MG63 (cell line): Measurements from ENCODE around the gene RASIP1. TPM values are rescaled to one million over a fixed set of nuclear protein-coding genes. Genes with fewer than 3 reads are reported as not detected.

Source experiments
- DNase-seq: peaks from one replicate; pipeline ENCODE4 v3.0.0-alpha.2; 2020
- H3K27me3 ChIP-seq: fragments of 250-450 bp; sonication (Bioruptor Pico); 2 replicates; pipeline ENCODE4 v1.5.1; 2020; ENCODE audit warnings: mild to moderate bottlenecking, moderate library complexity
- H3K36me3 ChIP-seq: fragments of 250-450 bp; sonication (Bioruptor Pico); 2 replicates; pipeline ENCODE4 v1.5.1; 2020; ENCODE audit warnings: mild to moderate bottlenecking, moderate library complexity
- H3K4me3 ChIP-seq: fragments of 250-450 bp; sonication (Bioruptor Pico); 2 replicates; pipeline ENCODE4 v1.5.1; 2020; ENCODE audit warnings: mild to moderate bottlenecking, moderate library complexity
- H3K9me3 ChIP-seq: fragments of 250-450 bp; sonication (Bioruptor Pico); 2 replicates; pipeline ENCODE4 v1.5.1; 2020; ENCODE audit warnings: mild to moderate bottlenecking, moderate library complexity
- total RNA-seq: library from RNA; depleted of rRNA; stranded (reverse); fragments of >200 nt; shearing (Covaris generic); gene quantifications from 2 replicates; pipeline ENCODE4 v1.2.3, GENCODE V29; 2014; ENCODE audit warnings: low replicate concordance; rRNA removed

The RASIP1 gene
- total RNA-seq, 1 experiment from 2014 or later: 0.72 TPM

- no peaks in the 10 kb centered on the region for H3K27me3 ChIP-seq
- H3K4me3 ChIP-seq: no peak overlapping the region
- H3K9me3 ChIP-seq: no peaks in the 10 kb centered on the region
- no peaks in the 10 kb centered on the region for H3K36me3 ChIP-seq
- no peak for DNase-seq
Measured at GRCh38 chr19:48674216-48674809, 66.1 kb downstream of the RASIP1 start.

DNA sequence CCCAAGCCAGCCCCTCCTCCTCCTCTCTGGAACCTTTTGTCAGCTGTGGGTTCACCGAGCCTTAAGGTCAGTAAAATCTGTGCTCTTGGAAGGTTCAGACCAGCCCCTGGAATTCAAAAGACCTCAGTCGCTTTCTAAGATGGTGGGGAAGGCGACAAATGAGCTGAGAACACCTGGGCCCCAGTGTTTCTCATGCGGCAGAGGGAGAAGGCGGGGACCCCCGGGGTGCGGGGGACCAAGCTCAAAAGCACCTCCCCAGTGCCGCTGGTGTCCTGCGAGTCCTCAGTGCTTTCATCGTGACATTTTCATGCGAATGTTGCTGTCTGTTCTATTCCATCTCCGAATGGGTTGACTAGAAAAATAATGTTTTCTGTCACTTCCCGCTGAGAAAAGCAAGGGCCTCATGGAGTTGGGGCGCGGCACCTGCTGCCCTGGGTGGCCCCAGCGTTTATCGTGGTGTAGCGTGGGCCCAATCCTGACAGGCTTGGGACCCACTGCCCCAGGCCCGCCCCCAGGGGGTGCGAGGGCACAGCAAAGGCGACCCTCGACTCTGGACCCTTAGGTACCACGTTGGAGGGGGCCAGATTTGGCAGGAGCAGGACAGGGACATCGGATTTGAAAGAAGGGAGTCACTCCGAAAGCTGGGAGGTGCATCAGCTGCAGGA is 66.8 kb downstream of the RASIP1 start:
- Histone ChIP-seq H3K27me3 (no peaks in the 10 kb centered on the region), H3K9me3 (no peaks in the 10 kb centered on the region), H3K36me3 (no peaks in the 10 kb centered on the region), H3K4me3 (no peak overlapping the region)
- no peak for DNase-seq

DNA sequence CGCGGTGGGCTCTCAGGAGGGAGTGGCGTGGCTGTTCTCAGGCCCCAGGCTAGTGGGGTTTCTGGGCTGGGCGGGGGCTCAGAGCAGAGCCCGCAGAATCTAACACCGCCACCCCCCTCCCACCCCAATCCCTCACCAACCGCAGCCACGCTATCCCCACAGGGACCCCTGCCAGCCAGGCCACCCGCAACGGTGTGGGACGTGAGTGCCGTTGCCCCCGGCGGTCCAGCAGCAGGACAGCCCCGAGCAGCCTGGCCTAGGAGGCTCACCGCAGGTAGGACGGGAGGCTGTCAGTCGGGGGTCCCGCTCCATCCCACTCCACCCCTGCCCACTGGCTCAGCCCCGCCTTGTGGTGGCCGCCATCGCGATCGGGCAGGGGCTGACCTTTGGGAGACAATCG is 67.4 kb downstream of the RASIP1 start, which contains the start of gene NTN5:
Gene NTN5, minus strand, starts transcription at position 24 of the 400 bp plus-strand sequence. CDS start 2,031 bp downstream, outside the sequence.
- no peak within 1 kb of the TSS for H3K4me3 ChIP-seq

GRCh38 chr19:48671446-48671995 is 68.9 kb downstream of the RASIP1 start:
- H3K9me3 ChIP-seq: no peaks in the 10 kb centered on the region
- DNase-seq: no peak
- no peak overlapping the region for H3K4me3 ChIP-seq
- H3K36me3 ChIP-seq: no peaks in the 10 kb centered on the region
- no peaks in the 10 kb centered on the region for H3K27me3 ChIP-seq

More for the DNA sequence above, 67.4 kb downstream of the RASIP1 start, which contains the start of gene NTN5:
- Histone ChIP-seq H3K27me3 (no peaks in the 10 kb centered on the region), H3K36me3 (no peaks in the 10 kb centered on the region), H3K9me3 (no peaks in the 10 kb centered on the region)
- DNase-seq: no peak

- Histone ChIP-seq H3K4me3 (no peak overlapping the region), H3K9me3 (no peaks in the 10 kb centered on the region), H3K36me3 (no peaks in the 10 kb centered on the region), H3K27me3 (no peaks in the 10 kb centered on the region)
- no peak for DNase-seq
Measured at GRCh38 chr19:48670699-48671445, 69.5 kb downstream of the RASIP1 start.

Other genes with a start within 250 kb of the RASIP1 start
- not detected in 2 replicates for gene LMTK3, start 228.8 kb downstream of the RASIP1 start, total RNA-seq
- gene SULT2B1, start 188.4 kb downstream of the RASIP1 start, total RNA-seq: 0.49 TPM in 1 of 2 replicates, not detected in the other
- not detected in 2 replicates for gene SPACA4, start 133.9 kb downstream of the RASIP1 start, total RNA-seq
- not detected in 2 replicates for gene FAM83E, start 125.5 kb downstream of the RASIP1 start, total RNA-seq
- gene RPL18, start 121.4 kb downstream of the RASIP1 start, total RNA-seq: 3,057 and 3,727 TPM in 2 replicates
- gene SPHK2, start 121.1 kb downstream of the RASIP1 start, total RNA-seq: 6.7 and 8.6 TPM in 2 replicates
- 9.3 and 14.5 TPM in 2 replicates for gene DBP, start 103.2 kb downstream of the RASIP1 start, total RNA-seq
- 1.3 TPM in 1 of 2 replicates, not detected in the other for gene CA11, start 94.4 kb downstream of the RASIP1 start, total RNA-seq
- gene NTN5, start 67.6 kb downstream of the RASIP1 start, total RNA-seq: not detected in 2 replicates
- gene FUT2, start 44.6 kb downstream of the RASIP1 start, total RNA-seq: not detected in 2 replicates
- 0.79 TPM in 1 of 2 replicates, not detected in the other for gene MAMSTR, start 20.9 kb downstream of the RASIP1 start, total RNA-seq
- not detected in 2 replicates for gene IZUMO1, start 6.3 kb upstream of the RASIP1 start, total RNA-seq
- 0.07 and 0.16 TPM in 2 replicates for gene FUT1, start 12.0 kb upstream of the RASIP1 start, total RNA-seq
- not detected in 2 replicates for gene FGF21, start 14.9 kb upstream of the RASIP1 start, total RNA-seq
- gene BCAT2, start 70.4 kb upstream of the RASIP1 start, total RNA-seq: 21.3 and 59.1 TPM in 2 replicates
- not detected in 2 replicates for gene HSD17B14, start 95.9 kb upstream of the RASIP1 start, total RNA-seq
- 5.4 and 14.5 TPM in 2 replicates for gene PLEKHA4, start 128.0 kb upstream of the RASIP1 start, total RNA-seq
- gene PPP1R15A, start 131.8 kb upstream of the RASIP1 start, total RNA-seq: 26.1 and 36.4 TPM in 2 replicates
- gene TULP2, start 158.1 kb upstream of the RASIP1 start, total RNA-seq: not detected in 2 replicates
- gene NUCB1, start 159.7 kb upstream of the RASIP1 start, total RNA-seq: 157 and 236 TPM in 2 replicates
- gene DHDH, start 193.1 kb upstream of the RASIP1 start, total RNA-seq: not detected in 2 replicates
- gene BAX, start 214.3 kb upstream of the RASIP1 start, total RNA-seq: 38.2 and 61.4 TPM in 2 replicates
- 880 and 1,766 TPM in 2 replicates for gene FTL, start 224.7 kb upstream of the RASIP1 start, total RNA-seq